ENCODE measurements around the gene OR2V2. TPM values are rescaled to one million over a fixed set of nuclear protein-coding genes. Genes with fewer than 3 reads are reported as not detected.

The OR2V2 gene
- total and polyA plus RNA-seq, 4 donors = not detected

DNA sequence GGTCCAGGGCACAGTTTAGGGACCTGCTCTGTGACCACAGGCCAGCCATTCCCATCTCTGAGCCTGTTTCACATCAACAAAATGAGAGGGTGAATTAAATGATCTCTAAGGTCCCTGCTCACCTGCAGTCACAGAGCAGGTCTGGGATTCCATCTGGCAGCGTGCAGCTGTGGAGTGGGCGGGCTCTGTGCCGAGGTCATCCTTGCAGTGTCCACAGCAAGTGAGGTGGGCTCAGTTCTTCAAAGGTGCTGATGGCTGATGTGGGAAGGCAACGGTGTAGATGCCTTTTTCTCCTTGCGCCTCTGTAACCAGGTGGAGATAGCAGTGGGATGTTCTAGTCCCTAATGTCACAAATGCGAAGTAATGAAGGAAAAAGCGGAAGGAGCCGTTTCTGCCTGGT, 28.3 kb upstream of the OR2V2 start:
- Histone ChIP-seq H3K36me3 (ENCODE audit: control insufficient read depth in 4 of 4, insufficient read depth in 3 of 4, low read depth in 1 of 4, low read length in 3 of 4) (no peaks in the 10 kb centered on the region), H3K9me3 (ENCODE audit: control insufficient read depth in 4 of 4, low read length in 3 of 4) (peaks cover 0 to 3% (median 0%) of the 10 kb centered on the region in 4 donors), H3K4me1 (ENCODE audit: control insufficient read depth in 4 of 4, insufficient read depth in 4 of 4, low read length in 3 of 4) (no peaks in the 10 kb centered on the region), H3K4me3 (ENCODE audit: low read depth in 1 of 3, low read length in 3 of 3) (no peak overlapping the region), H3K27ac (ENCODE audit: low read depth in 1 of 2, low read length in 2 of 2) (no peak overlapping the region), H3K27me3 (ENCODE audit: control insufficient read depth in 4 of 4, insufficient read depth in 4 of 4, low read length in 3 of 4) (peaks cover 0 to 7% (median 2%) of the 10 kb centered on the region in 4 donors), H3K9ac (ENCODE audit: low read depth in 1 of 2, low read length in 2 of 2) (no peak overlapping the region)
- TF ChIP-seq HNF4G (IDR thresholded peaks at IDR 0.05) (no peak), SP1 (IDR thresholded peaks at IDR 0.05) (no peak), FOXA2 (IDR thresholded peaks at IDR 0.05) (no peak), GABPA (IDR thresholded peaks at IDR 0.05 in 1 of 2, conservative IDR thresholded peaks at IDR 0.05 in 1 of 2) (no peak), HNF4A (conservative IDR thresholded peaks at IDR 0.05) (no peak), EGR1 (IDR thresholded peaks at IDR 0.05; ENCODE audit: low read depth in 2 of 2) (no peak), JUND (IDR thresholded peaks at IDR 0.05) (no peak), FOXA1 (IDR thresholded peaks at IDR 0.05) (no peak)
- TF ChIP-seq, protein P1, sequence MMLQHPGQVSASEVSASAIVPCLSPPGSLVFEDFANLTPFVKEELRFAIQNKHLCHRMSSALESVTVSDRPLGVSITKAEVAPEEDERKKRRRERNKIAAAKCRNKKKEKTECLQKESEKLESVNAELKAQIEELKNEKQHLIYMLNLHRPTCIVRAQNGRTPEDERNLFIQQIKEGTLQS (IDR thresholded peaks at IDR 0.05) = no peak
- TF ChIP-seq, protein P2, sequence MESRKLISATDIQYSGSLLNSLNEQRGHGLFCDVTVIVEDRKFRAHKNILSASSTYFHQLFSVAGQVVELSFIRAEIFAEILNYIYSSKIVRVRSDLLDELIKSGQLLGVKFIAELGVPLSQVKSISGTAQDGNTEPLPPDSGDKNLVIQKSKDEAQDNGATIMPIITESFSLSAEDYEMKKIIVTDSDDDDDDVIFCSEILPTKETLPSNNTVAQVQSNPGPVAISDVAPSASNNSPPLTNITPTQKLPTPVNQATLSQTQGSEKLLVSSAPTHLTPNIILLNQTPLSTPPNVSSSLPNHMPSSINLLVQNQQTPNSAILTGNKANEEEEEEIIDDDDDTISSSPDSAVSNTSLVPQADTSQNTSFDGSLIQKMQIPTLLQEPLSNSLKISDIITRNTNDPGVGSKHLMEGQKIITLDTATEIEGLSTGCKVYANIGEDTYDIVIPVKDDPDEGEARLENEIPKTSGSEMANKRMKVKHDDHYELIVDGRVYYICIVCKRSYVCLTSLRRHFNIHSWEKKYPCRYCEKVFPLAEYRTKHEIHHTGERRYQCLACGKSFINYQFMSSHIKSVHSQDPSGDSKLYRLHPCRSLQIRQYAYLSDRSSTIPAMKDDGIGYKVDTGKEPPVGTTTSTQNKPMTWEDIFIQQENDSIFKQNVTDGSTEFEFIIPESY (IDR thresholded peaks at IDR 0.05) = no peak
- 83% methylated on average over 8 of the region's 8 CpGs for WGBS
- no peak for DNase-seq (ENCODE audit: low spot score)

DNA sequence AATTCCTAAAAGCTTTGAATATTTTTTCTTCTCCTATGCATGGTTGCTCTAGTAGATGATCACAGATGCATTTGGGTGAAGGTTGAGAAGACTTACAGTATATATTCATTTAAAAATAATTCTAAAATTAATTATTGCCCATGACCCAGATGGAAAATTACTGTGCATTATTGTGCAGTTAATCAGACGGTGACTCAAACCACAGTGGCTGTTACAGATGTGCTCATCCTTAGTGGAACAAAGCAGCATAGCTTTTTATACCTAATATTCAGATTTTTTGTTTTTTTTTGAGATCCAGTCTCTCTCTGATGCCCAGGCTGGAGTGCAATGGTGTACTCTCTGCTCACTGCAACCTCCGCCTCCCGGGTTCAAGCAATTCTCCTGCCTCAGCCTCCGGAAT, 27.1 kb upstream of the OR2V2 start:
- no peak overlapping the region for H3K4me3 ChIP-seq (ENCODE audit: low read depth in 1 of 3, low read length in 3 of 3)
- no peak for TF ChIP-seq FOXA2 (IDR thresholded peaks at IDR 0.05)
- H3K4me1 ChIP-seq (ENCODE audit: control insufficient read depth in 4 of 4, insufficient read depth in 4 of 4, low read length in 3 of 4) = no peaks in the 10 kb centered on the region
- no peaks in the 10 kb centered on the region for H3K9me3 ChIP-seq (ENCODE audit: control insufficient read depth in 4 of 4, low read length in 3 of 4)
- H3K27me3 ChIP-seq (ENCODE audit: control insufficient read depth in 4 of 4, insufficient read depth in 4 of 4, low read length in 3 of 4) = peaks cover 0 to 7% (median 2%) of the 10 kb centered on the region in 4 donors
- WGBS = 83% methylated on average over 4 of the region's 4 CpGs
- H3K27ac ChIP-seq (ENCODE audit: low read depth in 1 of 2, low read length in 2 of 2) = no peak overlapping the region
- H3K9ac ChIP-seq (ENCODE audit: low read depth in 1 of 2, low read length in 2 of 2) = no peak overlapping the region
- no peak for DNase-seq (ENCODE audit: low spot score)
- no peaks in the 10 kb centered on the region for H3K36me3 ChIP-seq (ENCODE audit: control insufficient read depth in 4 of 4, insufficient read depth in 3 of 4, low read depth in 1 of 4, low read length in 3 of 4)

DNA sequence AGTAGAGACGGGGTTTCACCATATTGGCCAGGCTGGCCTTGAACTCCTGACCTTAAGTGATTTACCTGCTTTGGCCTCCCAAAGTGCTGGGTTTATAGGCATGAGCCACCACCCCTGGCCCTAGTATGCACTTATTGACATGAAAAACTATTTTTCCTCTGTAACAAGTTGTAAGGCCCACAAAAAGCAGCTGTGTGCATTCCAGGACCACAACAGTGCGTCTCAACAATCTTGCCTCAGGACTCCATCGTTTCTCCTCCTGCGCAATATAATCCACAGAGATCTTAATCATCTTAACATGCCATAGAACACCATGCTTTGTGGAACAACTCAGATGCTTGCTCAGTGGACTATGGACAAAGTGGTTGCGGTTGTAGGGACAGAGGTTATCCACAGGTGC, 26.6 kb upstream of the OR2V2 start:
- Histone ChIP-seq H3K9ac (ENCODE audit: low read depth in 1 of 2, low read length in 2 of 2) (no peak overlapping the region), H3K27ac (ENCODE audit: low read depth in 1 of 2, low read length in 2 of 2) (no peak overlapping the region), H3K4me3 (ENCODE audit: low read depth in 1 of 3, low read length in 3 of 3) (no peak overlapping the region), H3K36me3 (ENCODE audit: control insufficient read depth in 4 of 4, insufficient read depth in 3 of 4, low read depth in 1 of 4, low read length in 3 of 4) (no peaks in the 10 kb centered on the region), H3K27me3 (ENCODE audit: control insufficient read depth in 4 of 4, insufficient read depth in 4 of 4, low read length in 3 of 4) (peaks cover 0 to 7% (median 2%) of the 10 kb centered on the region in 4 donors), H3K9me3 (ENCODE audit: control insufficient read depth in 4 of 4, low read length in 3 of 4) (no peaks in the 10 kb centered on the region), H3K4me1 (ENCODE audit: control insufficient read depth in 4 of 4, insufficient read depth in 4 of 4, low read length in 3 of 4) (no peaks in the 10 kb centered on the region)
- DNase-seq (ENCODE audit: low spot score) = no peak
- WGBS = 82% methylated on average over 5 of the region's 5 CpGs
- TF ChIP-seq GABPA (IDR thresholded peaks at IDR 0.05 in 1 of 2, conservative IDR thresholded peaks at IDR 0.05 in 1 of 2) (no peak), RAD21 (IDR thresholded peaks at IDR 0.05) (no peak), JUND (IDR thresholded peaks at IDR 0.05) (no peak), HNF4A (conservative IDR thresholded peaks at IDR 0.05) (no peak)
- TF ChIP-seq, protein P3, sequence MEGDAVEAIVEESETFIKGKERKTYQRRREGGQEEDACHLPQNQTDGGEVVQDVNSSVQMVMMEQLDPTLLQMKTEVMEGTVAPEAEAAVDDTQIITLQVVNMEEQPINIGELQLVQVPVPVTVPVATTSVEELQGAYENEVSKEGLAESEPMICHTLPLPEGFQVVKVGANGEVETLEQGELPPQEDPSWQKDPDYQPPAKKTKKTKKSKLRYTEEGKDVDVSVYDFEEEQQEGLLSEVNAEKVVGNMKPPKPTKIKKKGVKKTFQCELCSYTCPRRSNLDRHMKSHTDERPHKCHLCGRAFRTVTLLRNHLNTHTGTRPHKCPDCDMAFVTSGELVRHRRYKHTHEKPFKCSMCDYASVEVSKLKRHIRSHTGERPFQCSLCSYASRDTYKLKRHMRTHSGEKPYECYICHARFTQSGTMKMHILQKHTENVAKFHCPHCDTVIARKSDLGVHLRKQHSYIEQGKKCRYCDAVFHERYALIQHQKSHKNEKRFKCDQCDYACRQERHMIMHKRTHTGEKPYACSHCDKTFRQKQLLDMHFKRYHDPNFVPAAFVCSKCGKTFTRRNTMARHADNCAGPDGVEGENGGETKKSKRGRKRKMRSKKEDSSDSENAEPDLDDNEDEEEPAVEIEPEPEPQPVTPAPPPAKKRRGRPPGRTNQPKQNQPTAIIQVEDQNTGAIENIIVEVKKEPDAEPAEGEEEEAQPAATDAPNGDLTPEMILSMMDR (IDR thresholded peaks at IDR 0.05; ENCODE audit: low read depth, low read length, missing input control) = no peak

Data from liver (tissue), 9 donors.